Activated T-cell treated with anti-CD3 and anti-CD28 coated beads, Interleukin-2, amount 50 U/mL, for 24 hours (primary cell): ENCODE results near the gene CACNA1B.
"Not testable (repeated sequence)": the region's sequence is repeated elsewhere in the genome, so short reads cannot be mapped to it uniquely, and the experiment has no call there.

Experiments
- DNase-seq: peaks from one replicate; pipeline ENCODE4 v3.0.0-alpha.2; 2020
- H3K27ac Mint-ChIP-seq: 2 replicates; pipeline ENCODE4 v1.8.0; 2020; ENCODE audit warnings: mild to moderate bottlenecking, mixed read lengths
- H3K27me3 Mint-ChIP-seq: 2 replicates; pipeline ENCODE4 v1.8.0; 2020; ENCODE audit warnings: mixed read lengths
- H3K36me3 Mint-ChIP-seq: 2 replicates; pipeline ENCODE4 v1.8.0; 2020; ENCODE audit warnings: low read depth, mixed read lengths
- H3K4me1 Mint-ChIP-seq: 2 replicates; pipeline ENCODE4 v1.8.0; 2020; ENCODE audit warnings: low read depth, mixed read lengths
- H3K4me3 Mint-ChIP-seq: 2 replicates; pipeline ENCODE4 v1.8.0; 2020; ENCODE audit warnings: mild to moderate bottlenecking, moderate library complexity, mixed read lengths
- H3K9me3 Mint-ChIP-seq: 2 replicates; pipeline ENCODE4 v1.8.0; 2020; ENCODE audit warnings: mixed read lengths

Gene CACNA1B

GRCh38 chr9:138120072-138120471, 242.5 kb downstream of the CACNA1B start:
- Mint-ChIP-seq H3K27ac (no peak overlapping the region), H3K36me3 (no peaks in the 10 kb centered on the region), H3K9me3 (no peaks in the 10 kb centered on the region), H3K27me3 (peaks cover 8% of the 10 kb centered on the region), H3K4me1 (no peaks in the 10 kb centered on the region), H3K4me3 (no peak overlapping the region)
- DNase-seq = no peak

- Mint-ChIP-seq H3K27ac (no peak overlapping the region), H3K4me3 (no peak overlapping the region), H3K36me3 (no peaks in the 10 kb centered on the region), H3K27me3 (peaks cover 8% of the 10 kb centered on the region), H3K4me1 (no peaks in the 10 kb centered on the region), H3K9me3 (no peaks in the 10 kb centered on the region)
- DNase-seq = no peak
Measured at GRCh38 chr9:138120511-138121437, 243.2 kb downstream of the CACNA1B start.

GRCh38 chr9:138121438-138122050, 244.0 kb downstream of the CACNA1B start:
- no peak for DNase-seq
- Mint-ChIP-seq H3K4me3 (no peak overlapping the region), H3K36me3 (no peaks in the 10 kb centered on the region), H3K9me3 (no peaks in the 10 kb centered on the region), H3K27ac (no peak overlapping the region), H3K4me1 (no peaks in the 10 kb centered on the region), H3K27me3 (peaks cover 8% of the 10 kb centered on the region)

GRCh38 chr9:138122201-138122600, 244.6 kb downstream of the CACNA1B start:
- Mint-ChIP-seq H3K27me3 (peaks cover 8% of the 10 kb centered on the region), H3K4me1 (no peaks in the 10 kb centered on the region), H3K27ac (no peak overlapping the region), H3K9me3 (no peaks in the 10 kb centered on the region), H3K4me3 (no peak overlapping the region), H3K36me3 (no peaks in the 10 kb centered on the region)
- no peak for DNase-seq

- Mint-ChIP-seq H3K36me3 (no peaks in the 10 kb centered on the region), H3K27ac (no peak overlapping the region), H3K4me1 (no peaks in the 10 kb centered on the region), H3K4me3 (no peak overlapping the region), H3K27me3 (peaks cover 5% of the 10 kb centered on the region), H3K9me3 (no peaks in the 10 kb centered on the region)
- no peak for DNase-seq
Measured at GRCh38 chr9:138122676-138123075, 245.1 kb downstream of the CACNA1B start.

- no peak for DNase-seq
- Mint-ChIP-seq H3K4me1 (no peaks in the 10 kb centered on the region), H3K27me3 (peaks cover 3% of the 10 kb centered on the region), H3K27ac (no peak overlapping the region), H3K4me3 (no peak overlapping the region), H3K9me3 (no peaks in the 10 kb centered on the region), H3K36me3 (no peaks in the 10 kb centered on the region)
Measured at GRCh38 chr9:138123086-138123485, 245.5 kb downstream of the CACNA1B start.

GRCh38 chr9:138126090-138126857, 248.7 kb downstream of the CACNA1B start:
- not testable (repeated sequence) for H3K4me1 Mint-ChIP-seq, H3K9me3 Mint-ChIP-seq, H3K36me3 Mint-ChIP-seq, H3K4me3 Mint-ChIP-seq, H3K27me3 Mint-ChIP-seq, H3K27ac Mint-ChIP-seq, DNase-seq

GRCh38 chr9:138126858-138127584, 249.4 kb downstream of the CACNA1B start:
- H3K9me3 Mint-ChIP-seq, H3K36me3 Mint-ChIP-seq, H3K4me1 Mint-ChIP-seq, DNase-seq, H3K27me3 Mint-ChIP-seq, H3K4me3 Mint-ChIP-seq, H3K27ac Mint-ChIP-seq: not testable (repeated sequence)

- H3K27ac Mint-ChIP-seq, H3K9me3 Mint-ChIP-seq: not testable (repeated sequence)
Measured at GRCh38 chr9:138128027-138128426, 250.4 kb downstream of the CACNA1B start.

GRCh38 chr9:138129318-138129717, 251.7 kb downstream of the CACNA1B start:
- H3K4me1 Mint-ChIP-seq, DNase-seq, H3K27ac Mint-ChIP-seq, H3K9me3 Mint-ChIP-seq, H3K36me3 Mint-ChIP-seq, H3K4me3 Mint-ChIP-seq, H3K27me3 Mint-ChIP-seq: not testable (repeated sequence)

More at GRCh38 chr9:138128027-138128426, 250.4 kb downstream of the CACNA1B start:
- not testable (repeated sequence) for H3K36me3 Mint-ChIP-seq, H3K4me3 Mint-ChIP-seq, DNase-seq, H3K27me3 Mint-ChIP-seq, H3K4me1 Mint-ChIP-seq

GRCh38 chr9:138132946-138133705, 255.5 kb downstream of the CACNA1B start:
- H3K36me3 Mint-ChIP-seq, H3K4me3 Mint-ChIP-seq, H3K9me3 Mint-ChIP-seq, H3K27me3 Mint-ChIP-seq, H3K4me1 Mint-ChIP-seq, DNase-seq, H3K27ac Mint-ChIP-seq: not testable (repeated sequence)

- H3K4me3 Mint-ChIP-seq, H3K4me1 Mint-ChIP-seq, H3K27ac Mint-ChIP-seq, H3K36me3 Mint-ChIP-seq, H3K27me3 Mint-ChIP-seq, DNase-seq, H3K9me3 Mint-ChIP-seq: not testable (repeated sequence)
Measured at GRCh38 chr9:138134581-138134980, 257.0 kb downstream of the CACNA1B start.

- not testable (repeated sequence) for H3K9me3 Mint-ChIP-seq, DNase-seq, H3K4me1 Mint-ChIP-seq, H3K27ac Mint-ChIP-seq, H3K27me3 Mint-ChIP-seq, H3K36me3 Mint-ChIP-seq, H3K4me3 Mint-ChIP-seq
Measured at GRCh38 chr9:138139096-138139495, 261.5 kb downstream of the CACNA1B start.

GRCh38 chr9:138140980-138141379, 263.4 kb downstream of the CACNA1B start:
- H3K9me3 Mint-ChIP-seq, H3K36me3 Mint-ChIP-seq, DNase-seq, H3K27ac Mint-ChIP-seq, H3K4me1 Mint-ChIP-seq, H3K27me3 Mint-ChIP-seq, H3K4me3 Mint-ChIP-seq: not testable (repeated sequence)
